WTC11 (cell line): ENCODE results near the gene PARVB. TPM values are rescaled to one million over a fixed set of nuclear protein-coding genes. Genes with fewer than 3 reads are reported as not detected.

ENCODE experiments used
- ATAC-seq: fragments of 200-7000 bp; cut with Tn5 transposase; 2 replicates; pipeline ENCODE4 v1.10.0; 2021; ENCODE audit warnings: mild to moderate bottlenecking, moderate library complexity
- CTCF ChIA-PET: fragments of 300-600 bp; sonication (Branson Sonifier 250); formaldehyde crosslinking; loops from one replicate; lab custom pipeline; 2021; ENCODE audit warnings: antibody characterized with exemption; lab: Charles Lee
- POLR2A ChIA-PET: fragments of 350-600 bp; sonication (Branson Sonifier 250); formaldehyde crosslinking; loops from one replicate; lab custom pipeline; 2021; ENCODE audit warnings: antibody characterized with exemption; lab: Charles Lee
- DNase-seq: peaks from one replicate; pipeline ENCODE4 v3.0.0; 2021; ENCODE audit warnings: low spot score
- H3K27ac Mint-ChIP-seq: 2 replicates; pipeline ENCODE4 v1.8.0; 2021; ENCODE audit warnings: mixed read lengths
- H3K27me3 Mint-ChIP-seq: 2 replicates; pipeline ENCODE4 v1.8.0; 2021; ENCODE audit warnings: low read depth, mild to moderate bottlenecking, moderate library complexity, mixed read lengths
- H3K36me3 Mint-ChIP-seq: 2 replicates; pipeline ENCODE4 v1.8.0; 2021; ENCODE audit warnings: mixed read lengths
- H3K4me1 Mint-ChIP-seq: 2 replicates; pipeline ENCODE4 v1.8.0; 2022; ENCODE audit warnings: mixed read lengths
- H3K4me3 Mint-ChIP-seq: 2 replicates; pipeline ENCODE4 v1.8.0; 2021; ENCODE audit warnings: mild to moderate bottlenecking, moderate library complexity, mixed read lengths
- H3K9me3 Mint-ChIP-seq: 2 replicates; pipeline ENCODE4 v1.8.0; 2021; ENCODE audit warnings: mixed read lengths
- ATF1 ChIP-seq: sonication (generic); formaldehyde crosslinking; IDR thresholded peaks from 2 replicates; pipeline ENCODE4 v1.8.1; 2023; ENCODE audit warnings: mild to moderate bottlenecking, moderate library complexity, missing genetic modification reagents
- CREM ChIP-seq: sonication (generic); formaldehyde crosslinking; IDR thresholded peaks from 2 replicates; pipeline ENCODE4 v1.8.1; 2022; ENCODE audit warnings: mild to moderate bottlenecking, missing genetic modification reagents, moderate library complexity
- GTF2I ChIP-seq: fragments of 250-450 bp; sonication (Bioruptor Pico); conservative IDR thresholded peaks from 2 replicates; pipeline ENCODE4 v1.4.0; 2021; ENCODE audit warnings: mild to moderate bottlenecking
- IRF2 ChIP-seq: sonication (generic); formaldehyde crosslinking; IDR thresholded peaks from 2 replicates; pipeline ENCODE4 v1.8.0; 2022; ENCODE audit warnings: low read depth, missing genetic modification reagents, borderline replicate concordance
- MXD4 ChIP-seq: fragments of 250-450 bp; sonication (Bioruptor Pico); IDR thresholded peaks from 2 replicates; pipeline ENCODE4 v1.8.0; 2021; ENCODE audit warnings: mild to moderate bottlenecking, moderate library complexity, borderline replicate concordance
- NR2C2 ChIP-seq: sonication (generic); formaldehyde crosslinking; IDR thresholded peaks from 2 replicates; pipeline ENCODE4 v1.8.0; 2022; ENCODE audit warnings: mild to moderate bottlenecking, missing genetic modification reagents
- RELA ChIP-seq: sonication (generic); formaldehyde crosslinking; IDR thresholded peaks from 2 replicates; pipeline ENCODE4 v1.8.1; 2022; ENCODE audit warnings: missing genetic modification reagents, mild to moderate bottlenecking, borderline replicate concordance
- RORB ChIP-seq: fragments of 250-450 bp; sonication (Bioruptor Pico); IDR thresholded peaks from 2 replicates; pipeline ENCODE4 v1.9.0; 2021; ENCODE audit warnings: mild to moderate bottlenecking
- ZBTB21 ChIP-seq: sonication (generic); formaldehyde crosslinking; IDR thresholded peaks from 2 replicates; pipeline ENCODE4 v1.8.1; 2023; ENCODE audit warnings: mild to moderate bottlenecking, missing genetic modification reagents, borderline replicate concordance
- ZNF121 ChIP-seq: sonication (generic); formaldehyde crosslinking; IDR thresholded peaks from 2 replicates; pipeline ENCODE4 v1.8.0; 2023; ENCODE audit warnings: missing genetic modification reagents
- ZNF232 ChIP-seq: sonication (generic); formaldehyde crosslinking; IDR thresholded peaks from 2 replicates; pipeline ENCODE4 v1.8.0; 2022; ENCODE audit warnings: mild to moderate bottlenecking, missing genetic modification reagents
- total RNA-seq: library from RNA; stranded (reverse); gene quantifications from 3 replicates; pipeline ENCODE4 v1.2.3, GENCODE V29; 2021
- TF ChIP-seq, protein P1 (sequence below): fragments of 250-450 bp; sonication (Bioruptor Pico); IDR thresholded peaks from 2 replicates; pipeline ENCODE4 v1.9.0; 2021; ENCODE audit warnings: mild to moderate bottlenecking, borderline replicate concordance
- TF ChIP-seq, protein P2 (sequence below): sonication (generic); formaldehyde crosslinking; IDR thresholded peaks from 2 replicates; pipeline ENCODE4 v1.8.1; 2022; ENCODE audit warnings: missing genetic modification reagents, borderline replicate concordance
- TF ChIP-seq, protein P3 (sequence below): sonication (generic); formaldehyde crosslinking; IDR thresholded peaks from 2 replicates; pipeline ENCODE4 v1.8.1; 2022; ENCODE audit warnings: mild to moderate bottlenecking, missing genetic modification reagents, moderate library complexity, borderline replicate concordance
- TF ChIP-seq, protein P4 (sequence below): sonication (generic); formaldehyde crosslinking; IDR thresholded peaks from 2 replicates; pipeline ENCODE4 v1.8.1; 2023; ENCODE audit warnings: mild to moderate bottlenecking, missing genetic modification reagents, moderate library complexity
- TF ChIP-seq, protein P5 (sequence below): sonication (generic); formaldehyde crosslinking; IDR thresholded peaks from 2 replicates; pipeline ENCODE4 v1.8.1; 2023; ENCODE audit warnings: mild to moderate bottlenecking, missing genetic modification reagents, borderline replicate concordance
- TF ChIP-seq, protein P6 (sequence below): sonication (generic); formaldehyde crosslinking; conservative IDR thresholded peaks from 2 replicates; pipeline ENCODE4 v1.8.1; 2023; ENCODE audit warnings: mild to moderate bottlenecking, low read depth, missing genetic modification reagents, moderate library complexity
- TF ChIP-seq, protein P7 (sequence below): sonication (generic); formaldehyde crosslinking; IDR thresholded peaks from 2 replicates; pipeline ENCODE4 v1.8.1; 2023; ENCODE audit warnings: mild to moderate bottlenecking, missing genetic modification reagents

Gene PARVB
- total RNA-seq, 1 experiment from 2014 or later, result 3.3 TPM

DNA sequence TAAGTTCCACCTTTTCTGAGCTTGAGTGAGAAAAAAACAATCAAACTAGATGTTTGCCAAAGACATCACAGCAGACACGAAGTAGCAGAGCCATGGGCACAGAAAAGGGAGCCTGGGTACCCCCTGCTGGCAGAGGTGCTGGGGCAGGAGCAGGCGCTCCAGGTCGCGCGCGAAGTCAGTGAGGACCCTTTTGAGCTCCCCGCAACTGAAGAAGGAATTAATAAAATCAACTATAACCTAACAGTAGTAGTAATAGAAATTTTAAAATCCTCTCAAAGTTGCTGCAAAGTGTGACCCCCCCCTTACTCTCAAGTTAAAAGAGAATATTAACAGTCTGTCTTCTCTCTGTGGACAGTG is 20.0 kb upstream of the PARVB start (continued):
- TF ChIP-seq, protein P1, sequence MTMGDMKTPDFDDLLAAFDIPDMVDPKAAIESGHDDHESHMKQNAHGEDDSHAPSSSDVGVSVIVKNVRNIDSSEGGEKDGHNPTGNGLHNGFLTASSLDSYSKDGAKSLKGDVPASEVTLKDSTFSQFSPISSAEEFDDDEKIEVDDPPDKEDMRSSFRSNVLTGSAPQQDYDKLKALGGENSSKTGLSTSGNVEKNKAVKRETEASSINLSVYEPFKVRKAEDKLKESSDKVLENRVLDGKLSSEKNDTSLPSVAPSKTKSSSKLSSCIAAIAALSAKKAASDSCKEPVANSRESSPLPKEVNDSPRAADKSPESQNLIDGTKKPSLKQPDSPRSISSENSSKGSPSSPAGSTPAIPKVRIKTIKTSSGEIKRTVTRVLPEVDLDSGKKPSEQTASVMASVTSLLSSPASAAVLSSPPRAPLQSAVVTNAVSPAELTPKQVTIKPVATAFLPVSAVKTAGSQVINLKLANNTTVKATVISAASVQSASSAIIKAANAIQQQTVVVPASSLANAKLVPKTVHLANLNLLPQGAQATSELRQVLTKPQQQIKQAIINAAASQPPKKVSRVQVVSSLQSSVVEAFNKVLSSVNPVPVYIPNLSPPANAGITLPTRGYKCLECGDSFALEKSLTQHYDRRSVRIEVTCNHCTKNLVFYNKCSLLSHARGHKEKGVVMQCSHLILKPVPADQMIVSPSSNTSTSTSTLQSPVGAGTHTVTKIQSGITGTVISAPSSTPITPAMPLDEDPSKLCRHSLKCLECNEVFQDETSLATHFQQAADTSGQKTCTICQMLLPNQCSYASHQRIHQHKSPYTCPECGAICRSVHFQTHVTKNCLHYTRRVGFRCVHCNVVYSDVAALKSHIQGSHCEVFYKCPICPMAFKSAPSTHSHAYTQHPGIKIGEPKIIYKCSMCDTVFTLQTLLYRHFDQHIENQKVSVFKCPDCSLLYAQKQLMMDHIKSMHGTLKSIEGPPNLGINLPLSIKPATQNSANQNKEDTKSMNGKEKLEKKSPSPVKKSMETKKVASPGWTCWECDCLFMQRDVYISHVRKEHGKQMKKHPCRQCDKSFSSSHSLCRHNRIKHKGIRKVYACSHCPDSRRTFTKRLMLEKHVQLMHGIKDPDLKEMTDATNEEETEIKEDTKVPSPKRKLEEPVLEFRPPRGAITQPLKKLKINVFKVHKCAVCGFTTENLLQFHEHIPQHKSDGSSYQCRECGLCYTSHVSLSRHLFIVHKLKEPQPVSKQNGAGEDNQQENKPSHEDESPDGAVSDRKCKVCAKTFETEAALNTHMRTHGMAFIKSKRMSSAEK (CRISPR knock-in tag), result no peak
- TF ChIP-seq RORB (no peak), ZNF121 (no peak), ZNF232 (CRISPR knock-in tag) (no peak), ATF1 (no peak), GTF2I (CRISPR knock-in tag) (no peak), MXD4 (CRISPR knock-in tag) (no peak), CREM (CRISPR knock-in tag) (no peak)
- TF ChIP-seq, protein P2, sequence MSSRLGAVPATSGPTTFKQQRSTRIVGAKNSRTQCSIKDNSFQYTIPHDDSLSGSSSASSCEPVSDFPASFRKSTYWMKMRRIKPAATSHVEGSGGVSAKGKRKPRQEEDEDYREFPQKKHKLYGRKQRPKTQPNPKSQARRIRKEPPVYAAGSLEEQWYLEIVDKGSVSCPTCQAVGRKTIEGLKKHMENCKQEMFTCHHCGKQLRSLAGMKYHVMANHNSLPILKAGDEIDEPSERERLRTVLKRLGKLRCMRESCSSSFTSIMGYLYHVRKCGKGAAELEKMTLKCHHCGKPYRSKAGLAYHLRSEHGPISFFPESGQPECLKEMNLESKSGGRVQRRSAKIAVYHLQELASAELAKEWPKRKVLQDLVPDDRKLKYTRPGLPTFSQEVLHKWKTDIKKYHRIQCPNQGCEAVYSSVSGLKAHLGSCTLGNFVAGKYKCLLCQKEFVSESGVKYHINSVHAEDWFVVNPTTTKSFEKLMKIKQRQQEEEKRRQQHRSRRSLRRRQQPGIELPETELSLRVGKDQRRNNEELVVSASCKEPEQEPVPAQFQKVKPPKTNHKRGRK (CRISPR knock-in tag), result no peak

DNA sequence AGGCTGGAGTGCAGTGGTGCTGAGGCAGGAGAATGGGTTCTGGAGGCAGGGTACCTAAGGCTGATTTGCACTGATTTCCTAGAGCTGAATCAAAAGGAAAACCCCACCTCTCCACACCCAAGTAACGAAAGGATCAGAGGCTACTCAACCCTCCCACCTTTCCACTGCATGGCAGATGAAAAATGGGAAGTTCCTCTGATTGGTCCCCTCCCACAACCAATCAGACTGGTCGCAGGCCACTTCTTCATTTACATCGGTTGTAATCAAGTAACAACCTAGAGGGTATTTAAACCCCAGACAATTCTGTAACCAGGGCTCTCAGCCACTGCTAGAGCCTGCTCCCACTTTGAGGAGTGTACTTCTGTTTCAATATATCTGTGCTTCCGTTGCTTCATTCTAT is 18.6 kb upstream of the PARVB start:
- no peak for ATAC-seq
- TF ChIP-seq, protein P3, sequence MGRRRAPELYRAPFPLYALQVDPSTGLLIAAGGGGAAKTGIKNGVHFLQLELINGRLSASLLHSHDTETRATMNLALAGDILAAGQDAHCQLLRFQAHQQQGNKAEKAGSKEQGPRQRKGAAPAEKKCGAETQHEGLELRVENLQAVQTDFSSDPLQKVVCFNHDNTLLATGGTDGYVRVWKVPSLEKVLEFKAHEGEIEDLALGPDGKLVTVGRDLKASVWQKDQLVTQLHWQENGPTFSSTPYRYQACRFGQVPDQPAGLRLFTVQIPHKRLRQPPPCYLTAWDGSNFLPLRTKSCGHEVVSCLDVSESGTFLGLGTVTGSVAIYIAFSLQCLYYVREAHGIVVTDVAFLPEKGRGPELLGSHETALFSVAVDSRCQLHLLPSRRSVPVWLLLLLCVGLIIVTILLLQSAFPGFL, result no peak
- TF ChIP-seq, protein P4, sequence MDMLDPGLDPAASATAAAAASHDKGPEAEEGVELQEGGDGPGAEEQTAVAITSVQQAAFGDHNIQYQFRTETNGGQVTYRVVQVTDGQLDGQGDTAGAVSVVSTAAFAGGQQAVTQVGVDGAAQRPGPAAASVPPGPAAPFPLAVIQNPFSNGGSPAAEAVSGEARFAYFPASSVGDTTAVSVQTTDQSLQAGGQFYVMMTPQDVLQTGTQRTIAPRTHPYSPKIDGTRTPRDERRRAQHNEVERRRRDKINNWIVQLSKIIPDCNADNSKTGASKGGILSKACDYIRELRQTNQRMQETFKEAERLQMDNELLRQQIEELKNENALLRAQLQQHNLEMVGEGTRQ (CRISPR knock-in tag), result no peak
- TF ChIP-seq, protein P5, sequence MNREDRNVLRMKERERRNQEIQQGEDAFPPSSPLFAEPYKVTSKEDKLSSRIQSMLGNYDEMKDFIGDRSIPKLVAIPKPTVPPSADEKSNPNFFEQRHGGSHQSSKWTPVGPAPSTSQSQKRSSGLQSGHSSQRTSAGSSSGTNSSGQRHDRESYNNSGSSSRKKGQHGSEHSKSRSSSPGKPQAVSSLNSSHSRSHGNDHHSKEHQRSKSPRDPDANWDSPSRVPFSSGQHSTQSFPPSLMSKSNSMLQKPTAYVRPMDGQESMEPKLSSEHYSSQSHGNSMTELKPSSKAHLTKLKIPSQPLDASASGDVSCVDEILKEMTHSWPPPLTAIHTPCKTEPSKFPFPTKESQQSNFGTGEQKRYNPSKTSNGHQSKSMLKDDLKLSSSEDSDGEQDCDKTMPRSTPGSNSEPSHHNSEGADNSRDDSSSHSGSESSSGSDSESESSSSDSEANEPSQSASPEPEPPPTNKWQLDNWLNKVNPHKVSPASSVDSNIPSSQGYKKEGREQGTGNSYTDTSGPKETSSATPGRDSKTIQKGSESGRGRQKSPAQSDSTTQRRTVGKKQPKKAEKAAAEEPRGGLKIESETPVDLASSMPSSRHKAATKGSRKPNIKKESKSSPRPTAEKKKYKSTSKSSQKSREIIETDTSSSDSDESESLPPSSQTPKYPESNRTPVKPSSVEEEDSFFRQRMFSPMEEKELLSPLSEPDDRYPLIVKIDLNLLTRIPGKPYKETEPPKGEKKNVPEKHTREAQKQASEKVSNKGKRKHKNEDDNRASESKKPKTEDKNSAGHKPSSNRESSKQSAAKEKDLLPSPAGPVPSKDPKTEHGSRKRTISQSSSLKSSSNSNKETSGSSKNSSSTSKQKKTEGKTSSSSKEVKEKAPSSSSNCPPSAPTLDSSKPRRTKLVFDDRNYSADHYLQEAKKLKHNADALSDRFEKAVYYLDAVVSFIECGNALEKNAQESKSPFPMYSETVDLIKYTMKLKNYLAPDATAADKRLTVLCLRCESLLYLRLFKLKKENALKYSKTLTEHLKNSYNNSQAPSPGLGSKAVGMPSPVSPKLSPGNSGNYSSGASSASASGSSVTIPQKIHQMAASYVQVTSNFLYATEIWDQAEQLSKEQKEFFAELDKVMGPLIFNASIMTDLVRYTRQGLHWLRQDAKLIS (CRISPR knock-in tag), result no peak
- no peak for TF ChIP-seq RELA (CRISPR knock-in tag)
- no peak for TF ChIP-seq NR2C2 (CRISPR knock-in tag)
- no peak for TF ChIP-seq ZBTB21 (CRISPR knock-in tag)
- TF ChIP-seq, protein P6, sequence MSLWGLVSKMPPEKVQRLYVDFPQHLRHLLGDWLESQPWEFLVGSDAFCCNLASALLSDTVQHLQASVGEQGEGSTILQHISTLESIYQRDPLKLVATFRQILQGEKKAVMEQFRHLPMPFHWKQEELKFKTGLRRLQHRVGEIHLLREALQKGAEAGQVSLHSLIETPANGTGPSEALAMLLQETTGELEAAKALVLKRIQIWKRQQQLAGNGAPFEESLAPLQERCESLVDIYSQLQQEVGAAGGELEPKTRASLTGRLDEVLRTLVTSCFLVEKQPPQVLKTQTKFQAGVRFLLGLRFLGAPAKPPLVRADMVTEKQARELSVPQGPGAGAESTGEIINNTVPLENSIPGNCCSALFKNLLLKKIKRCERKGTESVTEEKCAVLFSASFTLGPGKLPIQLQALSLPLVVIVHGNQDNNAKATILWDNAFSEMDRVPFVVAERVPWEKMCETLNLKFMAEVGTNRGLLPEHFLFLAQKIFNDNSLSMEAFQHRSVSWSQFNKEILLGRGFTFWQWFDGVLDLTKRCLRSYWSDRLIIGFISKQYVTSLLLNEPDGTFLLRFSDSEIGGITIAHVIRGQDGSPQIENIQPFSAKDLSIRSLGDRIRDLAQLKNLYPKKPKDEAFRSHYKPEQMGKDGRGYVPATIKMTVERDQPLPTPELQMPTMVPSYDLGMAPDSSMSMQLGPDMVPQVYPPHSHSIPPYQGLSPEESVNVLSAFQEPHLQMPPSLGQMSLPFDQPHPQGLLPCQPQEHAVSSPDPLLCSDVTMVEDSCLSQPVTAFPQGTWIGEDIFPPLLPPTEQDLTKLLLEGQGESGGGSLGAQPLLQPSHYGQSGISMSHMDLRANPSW, result no peak
- TF ChIP-seq IRF2, result no peak
- TF ChIP-seq, protein P7, sequence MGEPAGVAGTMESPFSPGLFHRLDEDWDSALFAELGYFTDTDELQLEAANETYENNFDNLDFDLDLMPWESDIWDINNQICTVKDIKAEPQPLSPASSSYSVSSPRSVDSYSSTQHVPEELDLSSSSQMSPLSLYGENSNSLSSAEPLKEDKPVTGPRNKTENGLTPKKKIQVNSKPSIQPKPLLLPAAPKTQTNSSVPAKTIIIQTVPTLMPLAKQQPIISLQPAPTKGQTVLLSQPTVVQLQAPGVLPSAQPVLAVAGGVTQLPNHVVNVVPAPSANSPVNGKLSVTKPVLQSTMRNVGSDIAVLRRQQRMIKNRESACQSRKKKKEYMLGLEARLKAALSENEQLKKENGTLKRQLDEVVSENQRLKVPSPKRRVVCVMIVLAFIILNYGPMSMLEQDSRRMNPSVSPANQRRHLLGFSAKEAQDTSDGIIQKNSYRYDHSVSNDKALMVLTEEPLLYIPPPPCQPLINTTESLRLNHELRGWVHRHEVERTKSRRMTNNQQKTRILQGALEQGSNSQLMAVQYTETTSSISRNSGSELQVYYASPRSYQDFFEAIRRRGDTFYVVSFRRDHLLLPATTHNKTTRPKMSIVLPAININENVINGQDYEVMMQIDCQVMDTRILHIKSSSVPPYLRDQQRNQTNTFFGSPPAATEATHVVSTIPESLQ (CRISPR knock-in tag), result no peak

More for the DNA sequence above, 18.6 kb upstream of the PARVB start:
- Mint-ChIP-seq H3K27ac (no peak overlapping the region), H3K27me3 (no peaks in the 10 kb centered on the region), H3K4me1 (peaks cover 4% of the 10 kb centered on the region), H3K9me3 (peaks cover 7% of the 10 kb centered on the region), H3K4me3 (no peak overlapping the region), H3K36me3 (peaks cover 14% of the 10 kb centered on the region)
- ChIA-PET CTCF (interaction anchor here (0.7 to 1.0 kb wide), 2 partner anchors 14 to 80 kb away, joined by 3 read pairs; no protein-coding TSS in a partner anchor), POLR2A (no interaction called here)
- no peak for DNase-seq
